ENCODE data around the gene DCAF8.
A peak's percentile ranks its signal among the peaks of the same experiment; 100 is the strongest.

Gene DCAF8

DNA sequence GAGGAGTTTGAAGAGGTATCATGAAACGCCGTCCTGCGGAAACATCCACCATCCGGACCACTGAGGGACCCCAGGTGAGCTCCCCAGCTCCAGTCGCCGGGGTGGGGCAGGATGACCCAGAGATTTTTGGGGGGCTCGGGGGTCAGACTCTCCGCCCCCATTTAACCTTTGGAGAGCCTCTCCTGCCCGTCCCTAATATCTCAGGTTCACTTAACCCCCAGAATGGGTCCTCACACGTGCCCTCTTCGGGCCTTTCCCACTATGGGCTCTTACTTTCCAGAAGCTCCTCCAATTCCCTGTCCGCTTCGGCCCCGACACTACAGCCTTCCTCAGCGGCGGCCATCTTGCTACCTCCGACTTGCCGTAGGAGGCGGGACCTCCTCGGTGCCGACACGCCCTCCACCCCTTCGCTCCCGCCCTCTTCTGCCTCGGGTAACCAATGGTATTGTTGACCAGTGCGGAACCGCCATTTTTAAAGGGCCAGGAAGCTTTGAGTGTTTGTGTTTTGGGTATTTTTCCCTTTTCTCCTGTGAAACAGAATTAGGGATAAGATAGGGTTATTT, 22.5 kb upstream of the DCAF8 start, which contains the start of gene PEX19:
PEX19 (minus strand) TSS at position 352 of the 563 bp plus-strand sequence; CDS start at position 343, 9 bp downstream.
- ATAC-seq, result peak; percentile 97
- TF ChIP-seq, protein P1, sequence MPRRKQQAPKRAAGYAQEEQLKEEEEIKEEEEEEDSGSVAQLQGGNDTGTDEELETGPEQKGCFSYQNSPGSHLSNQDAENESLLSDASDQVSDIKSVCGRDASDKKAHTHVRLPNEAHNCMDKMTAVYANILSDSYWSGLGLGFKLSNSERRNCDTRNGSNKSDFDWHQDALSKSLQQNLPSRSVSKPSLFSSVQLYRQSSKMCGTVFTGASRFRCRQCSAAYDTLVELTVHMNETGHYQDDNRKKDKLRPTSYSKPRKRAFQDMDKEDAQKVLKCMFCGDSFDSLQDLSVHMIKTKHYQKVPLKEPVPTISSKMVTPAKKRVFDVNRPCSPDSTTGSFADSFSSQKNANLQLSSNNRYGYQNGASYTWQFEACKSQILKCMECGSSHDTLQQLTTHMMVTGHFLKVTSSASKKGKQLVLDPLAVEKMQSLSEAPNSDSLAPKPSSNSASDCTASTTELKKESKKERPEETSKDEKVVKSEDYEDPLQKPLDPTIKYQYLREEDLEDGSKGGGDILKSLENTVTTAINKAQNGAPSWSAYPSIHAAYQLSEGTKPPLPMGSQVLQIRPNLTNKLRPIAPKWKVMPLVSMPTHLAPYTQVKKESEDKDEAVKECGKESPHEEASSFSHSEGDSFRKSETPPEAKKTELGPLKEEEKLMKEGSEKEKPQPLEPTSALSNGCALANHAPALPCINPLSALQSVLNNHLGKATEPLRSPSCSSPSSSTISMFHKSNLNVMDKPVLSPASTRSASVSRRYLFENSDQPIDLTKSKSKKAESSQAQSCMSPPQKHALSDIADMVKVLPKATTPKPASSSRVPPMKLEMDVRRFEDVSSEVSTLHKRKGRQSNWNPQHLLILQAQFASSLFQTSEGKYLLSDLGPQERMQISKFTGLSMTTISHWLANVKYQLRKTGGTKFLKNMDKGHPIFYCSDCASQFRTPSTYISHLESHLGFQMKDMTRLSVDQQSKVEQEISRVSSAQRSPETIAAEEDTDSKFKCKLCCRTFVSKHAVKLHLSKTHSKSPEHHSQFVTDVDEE (CRISPR knock-in tag; IDR thresholded peaks at IDR 0.05), result no peak
- TF ChIP-seq TOX (CRISPR knock-in tag; IDR thresholded peaks at IDR 0.05; ENCODE audit: borderline replicate concordance), result 0 out of 2 replicates have a peak, but pooled peaks have one; percentile 39

DNA sequence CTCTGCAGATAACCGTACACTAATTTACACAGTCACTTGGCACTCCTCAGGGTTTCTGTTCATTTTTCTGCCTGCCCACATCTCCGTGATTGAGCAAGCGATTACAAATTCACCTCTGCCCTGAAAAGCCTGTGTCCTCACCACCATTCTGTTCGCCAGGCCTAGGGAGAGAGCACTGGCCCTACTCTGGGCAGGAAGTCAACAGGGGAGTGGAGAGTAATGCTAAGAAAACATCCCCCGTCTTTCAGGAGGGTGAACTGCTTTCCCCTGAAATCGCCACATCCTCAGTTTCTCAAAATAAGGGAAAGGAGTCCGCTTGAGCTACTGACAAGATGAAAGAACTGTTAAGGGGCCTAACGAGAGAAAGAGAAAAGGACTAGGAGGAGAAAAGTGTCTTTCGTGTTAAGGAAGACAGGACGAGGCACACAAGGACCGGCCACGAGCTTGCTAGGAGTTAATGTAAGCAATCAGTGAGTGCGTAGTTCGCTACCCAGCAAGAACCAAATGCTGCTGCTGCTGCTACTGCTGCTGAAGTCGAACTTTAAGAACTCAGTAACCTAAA, 22.0 kb upstream of the DCAF8 start:
- no peak for TF ChIP-seq BACH2 (CRISPR knock-in tag; IDR thresholded peaks at IDR 0.05; ENCODE audit: borderline replicate concordance)
- TF ChIP-seq ZNF8 (CRISPR knock-in tag; IDR thresholded peaks at IDR 0.05), result no peak
- no peak for TF ChIP-seq TOX (CRISPR knock-in tag; IDR thresholded peaks at IDR 0.05; ENCODE audit: borderline replicate concordance)
- TF ChIP-seq RARB (CRISPR knock-in tag; IDR thresholded peaks at IDR 0.05), result no peak
- no peak for TF ChIP-seq ZC3H10 (CRISPR knock-in tag; IDR thresholded peaks at IDR 0.05)
- TF ChIP-seq, protein P2, sequence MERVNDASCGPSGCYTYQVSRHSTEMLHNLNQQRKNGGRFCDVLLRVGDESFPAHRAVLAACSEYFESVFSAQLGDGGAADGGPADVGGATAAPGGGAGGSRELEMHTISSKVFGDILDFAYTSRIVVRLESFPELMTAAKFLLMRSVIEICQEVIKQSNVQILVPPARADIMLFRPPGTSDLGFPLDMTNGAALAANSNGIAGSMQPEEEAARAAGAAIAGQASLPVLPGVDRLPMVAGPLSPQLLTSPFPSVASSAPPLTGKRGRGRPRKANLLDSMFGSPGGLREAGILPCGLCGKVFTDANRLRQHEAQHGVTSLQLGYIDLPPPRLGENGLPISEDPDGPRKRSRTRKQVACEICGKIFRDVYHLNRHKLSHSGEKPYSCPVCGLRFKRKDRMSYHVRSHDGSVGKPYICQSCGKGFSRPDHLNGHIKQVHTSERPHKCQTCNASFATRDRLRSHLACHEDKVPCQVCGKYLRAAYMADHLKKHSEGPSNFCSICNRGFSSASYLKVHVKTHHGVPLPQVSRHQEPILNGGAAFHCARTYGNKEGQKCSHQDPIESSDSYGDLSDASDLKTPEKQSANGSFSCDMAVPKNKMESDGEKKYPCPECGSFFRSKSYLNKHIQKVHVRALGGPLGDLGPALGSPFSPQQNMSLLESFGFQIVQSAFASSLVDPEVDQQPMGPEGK (CRISPR knock-in tag; IDR thresholded peaks at IDR 0.05; ENCODE audit: borderline replicate concordance), result no peak
- TF ChIP-seq, protein P3, sequence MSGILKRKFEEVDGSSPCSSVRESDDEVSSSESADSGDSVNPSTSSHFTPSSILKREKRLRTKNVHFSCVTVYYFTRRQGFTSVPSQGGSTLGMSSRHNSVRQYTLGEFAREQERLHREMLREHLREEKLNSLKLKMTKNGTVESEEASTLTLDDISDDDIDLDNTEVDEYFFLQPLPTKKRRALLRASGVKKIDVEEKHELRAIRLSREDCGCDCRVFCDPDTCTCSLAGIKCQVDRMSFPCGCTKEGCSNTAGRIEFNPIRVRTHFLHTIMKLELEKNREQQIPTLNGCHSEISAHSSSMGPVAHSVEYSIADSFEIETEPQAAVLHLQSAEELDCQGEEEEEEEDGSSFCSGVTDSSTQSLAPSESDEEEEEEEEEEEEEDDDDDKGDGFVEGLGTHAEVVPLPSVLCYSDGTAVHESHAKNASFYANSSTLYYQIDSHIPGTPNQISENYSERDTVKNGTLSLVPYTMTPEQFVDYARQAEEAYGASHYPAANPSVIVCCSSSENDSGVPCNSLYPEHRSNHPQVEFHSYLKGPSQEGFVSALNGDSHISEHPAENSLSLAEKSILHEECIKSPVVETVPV (CRISPR knock-in tag; IDR thresholded peaks at IDR 0.05), result no peak
- TF ChIP-seq SNAI2 (CRISPR knock-in tag; IDR thresholded peaks at IDR 0.05), result no peak
- TF ChIP-seq ZNF70 (CRISPR knock-in tag; IDR thresholded peaks at IDR 0.05), result no peak
- no peak for TF ChIP-seq ISL1 (CRISPR knock-in tag; IDR thresholded peaks at IDR 0.05)
- peak; percentile 60 for ATAC-seq

DNA sequence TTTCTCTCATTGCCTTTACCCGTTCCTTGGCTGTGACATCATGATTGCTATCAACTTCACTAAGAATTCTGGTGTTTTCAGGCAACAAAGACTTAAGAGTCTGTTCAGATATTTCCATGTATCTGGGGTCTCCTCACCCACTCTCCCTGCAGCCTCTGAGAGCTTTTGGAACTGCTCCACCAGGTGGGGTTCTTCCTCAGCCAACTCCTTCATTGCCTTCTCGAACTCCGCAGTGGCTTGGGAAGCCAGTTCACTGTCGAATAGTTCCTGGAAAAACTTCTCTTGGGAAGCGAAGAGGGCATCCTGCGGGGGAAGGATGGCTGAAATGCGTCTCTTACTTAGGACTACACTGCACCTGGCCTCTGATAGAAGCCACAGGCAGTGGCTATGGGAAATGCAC, 20.5 kb upstream of the DCAF8 start:
- no peak for ATAC-seq

DNA sequence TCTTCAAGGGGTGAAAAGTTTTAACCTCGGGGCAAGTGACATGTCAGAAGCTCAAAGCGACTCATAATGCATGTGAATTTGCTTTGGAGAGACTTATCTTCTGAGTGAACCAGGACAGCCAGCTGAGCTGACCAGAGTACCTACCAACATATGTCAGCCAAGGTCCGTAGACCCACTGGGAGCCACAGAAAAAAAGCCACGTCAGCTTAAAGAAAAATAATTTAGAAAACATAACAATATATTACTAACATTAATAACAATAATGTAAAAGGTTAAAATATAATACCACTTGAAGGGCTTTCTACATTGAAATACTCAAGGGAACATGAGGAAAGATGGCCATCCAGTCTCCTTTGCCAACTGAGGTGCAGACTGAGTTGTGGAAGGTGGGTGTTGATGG, 15.6 kb upstream of the DCAF8 start:
- no peak for ATAC-seq
- TF ChIP-seq OSR1 (CRISPR knock-in tag; IDR thresholded peaks at IDR 0.05), result no peak
- TF ChIP-seq GLIS3 (CRISPR knock-in tag; IDR thresholded peaks at IDR 0.05), result no peak
- TF ChIP-seq TCF4 (CRISPR knock-in tag; IDR thresholded peaks at IDR 0.05; ENCODE audit: borderline replicate concordance), result no peak
- TF ChIP-seq, protein P2 (CRISPR knock-in tag; IDR thresholded peaks at IDR 0.05; ENCODE audit: borderline replicate concordance), result no peak
- TF ChIP-seq CSDC2 (CRISPR knock-in tag; IDR thresholded peaks at IDR 0.05), result no peak
- TF ChIP-seq, protein P4, sequence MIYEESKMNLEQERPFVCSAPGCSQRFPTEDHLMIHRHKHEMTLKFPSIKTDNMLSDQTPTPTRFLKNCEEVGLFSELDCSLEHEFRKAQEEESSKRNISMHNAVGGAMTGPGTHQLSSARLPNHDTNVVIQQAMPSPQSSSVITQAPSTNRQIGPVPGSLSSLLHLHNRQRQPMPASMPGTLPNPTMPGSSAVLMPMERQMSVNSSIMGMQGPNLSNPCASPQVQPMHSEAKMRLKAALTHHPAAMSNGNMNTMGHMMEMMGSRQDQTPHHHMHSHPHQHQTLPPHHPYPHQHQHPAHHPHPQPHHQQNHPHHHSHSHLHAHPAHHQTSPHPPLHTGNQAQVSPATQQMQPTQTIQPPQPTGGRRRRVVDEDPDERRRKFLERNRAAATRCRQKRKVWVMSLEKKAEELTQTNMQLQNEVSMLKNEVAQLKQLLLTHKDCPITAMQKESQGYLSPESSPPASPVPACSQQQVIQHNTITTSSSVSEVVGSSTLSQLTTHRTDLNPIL (CRISPR knock-in tag; IDR thresholded peaks at IDR 0.05; ENCODE audit: low read depth), result no peak
- TF ChIP-seq ZNF565 (CRISPR knock-in tag; conservative IDR thresholded peaks at IDR 0.05; ENCODE audit: low read depth), result no peak

More for the DNA sequence above, 20.5 kb upstream of the DCAF8 start:
- TF ChIP-seq BACH2 (CRISPR knock-in tag; IDR thresholded peaks at IDR 0.05; ENCODE audit: borderline replicate concordance), result no peak
- no peak for TF ChIP-seq SNAI2 (CRISPR knock-in tag; IDR thresholded peaks at IDR 0.05)
- TF ChIP-seq ZNF70 (CRISPR knock-in tag; IDR thresholded peaks at IDR 0.05), result no peak
- TF ChIP-seq ZNF565 (CRISPR knock-in tag; conservative IDR thresholded peaks at IDR 0.05; ENCODE audit: low read depth), result no peak
- TF ChIP-seq, protein P4 (CRISPR knock-in tag; IDR thresholded peaks at IDR 0.05; ENCODE audit: low read depth), result no peak
- TF ChIP-seq ARNTL (CRISPR knock-in tag; IDR thresholded peaks at IDR 0.05; ENCODE audit: borderline replicate concordance, low read depth), result no peak
- TF ChIP-seq ESRRG (CRISPR knock-in tag; IDR thresholded peaks at IDR 0.05), result no peak
- TF ChIP-seq RARB (CRISPR knock-in tag; IDR thresholded peaks at IDR 0.05), result no peak
- no peak for TF ChIP-seq ISL1 (CRISPR knock-in tag; IDR thresholded peaks at IDR 0.05)
- no peak for TF ChIP-seq OSR1 (CRISPR knock-in tag; IDR thresholded peaks at IDR 0.05)
- no peak for TF ChIP-seq ZC3H10 (CRISPR knock-in tag; IDR thresholded peaks at IDR 0.05)
- no peak for TF ChIP-seq ZNF8 (CRISPR knock-in tag; IDR thresholded peaks at IDR 0.05)
